GM12878 (cell line): Measurements from ENCODE around the gene DDX20. TPM values are rescaled to one million over a fixed set of nuclear protein-coding genes. Genes with fewer than 3 reads are reported as not detected.

Experiments
- ATAC-seq: fragments of 200-7000 bp; cut with Tn5 transposase; 3 replicates; pipeline ENCODE4 v1.9.1; 2020; ENCODE audit warnings: mild to moderate bottlenecking, moderate library complexity
- BruUV-seq: library from RNA; stranded (reverse); fragments of 400-500 nt; replicated peaks from 2 replicates; lab custom pipeline; 2021; lab: Mats Ljungman, UMichigan
- CTCF ChIA-PET: fragments of 300-600 bp; sonication (Branson Sonifier 250); formaldehyde crosslinking; extraction: SDS; loops from one replicate; lab custom pipeline; 2021; ENCODE audit warnings: inconsistent platforms; lab: Yijun Ruan, JAX
- POLR2A ChIA-PET: fragments of 350-600 bp; formaldehyde crosslinking; extraction: SDS; loops from one replicate; lab custom pipeline; 2021; ENCODE audit warnings: inconsistent platforms; lab: Charles Lee
- RAD21 ChIA-PET: fragments of 300-600 bp; sonication (Branson Sonifier 250); formaldehyde crosslinking; loops from one replicate; lab custom pipeline; 2023; ENCODE audit warnings: antibody characterized with exemption; ENCODE audit not compliant: unreplicated experiment; lab: Charles Lee
- SMC1A ChIA-PET: fragments of 300-600 bp; sonication (Branson Sonifier 250); formaldehyde crosslinking; loops from one replicate; lab custom pipeline; 2023; ENCODE audit not compliant: unreplicated experiment, uncharacterized antibody; lab: Charles Lee
- DNase-seq: peaks from one replicate; pipeline ENCODE4 v3.0.0-alpha.2; 2011; ENCODE audit warnings: low read depth, low spot score
- FAIRE-seq: peaks from 3 replicates; lab custom pipeline; 2011; peaks lifted over from hg19 to GRCh38; lab: Jason Lieb, UNC
- H2AFZ ChIP-seq: 2 replicates; pipeline ENCODE4 v1.6.0; 2011; ENCODE audit warnings: low read depth, low read length, control low read depth; ENCODE audit not compliant: control insufficient read depth
- H3K27ac ChIP-seq: 2 replicates; pipeline ENCODE4 v1.5.1; 2011; ENCODE audit warnings: control low read depth; ENCODE audit not compliant: control insufficient read depth, insufficient read depth
- H3K27me3 ChIP-seq, 2 experiments: replicated peaks in 1 of 2; 2 replicates each; pipeline versions ENCODE4 v1.6.0 to v1.6.1; 2011; ENCODE audit warnings: low read length in 1 of 2; ENCODE audit not compliant: control insufficient read depth in 2 of 2, insufficient read depth in 2 of 2
- H3K36me3 ChIP-seq, 2 experiments: 2 replicates each; pipeline ENCODE4 v1.5.1; 2011; ENCODE audit warnings: low read length in 1 of 2; ENCODE audit not compliant: control insufficient read depth in 2 of 2, insufficient read depth in 2 of 2
- H3K4me1 ChIP-seq: 2 replicates; pipeline ENCODE4 v1.6.1; 2011; ENCODE audit warnings: mild to moderate bottlenecking, low read length, moderate library complexity, mixed read lengths; ENCODE audit not compliant: control insufficient read depth, insufficient read depth
- H3K4me2 ChIP-seq: 2 replicates; pipeline ENCODE4 v1.6.0; 2011; ENCODE audit warnings: control low read depth; ENCODE audit not compliant: control insufficient read depth, insufficient read depth
- H3K4me3 ChIP-seq: fragments of 200-600 bp; sonication (generic); 2 replicates; pipeline ENCODE4 v1.5.1; 2016
- H3K79me2 ChIP-seq: 2 replicates; pipeline ENCODE4 v1.6.0; 2011; ENCODE audit warnings: low read length; ENCODE audit not compliant: control insufficient read depth, insufficient read depth
- H3K9ac ChIP-seq: 2 replicates; pipeline ENCODE4 v1.8.0; 2011; ENCODE audit warnings: low read length, control low read depth, mixed read lengths; ENCODE audit not compliant: control insufficient read depth, insufficient read depth
- H3K9me3 ChIP-seq: replicated peaks from 3 replicates; pipeline ENCODE4 v1.5.1; 2011; ENCODE audit warnings: mild to moderate bottlenecking, low read length; ENCODE audit not compliant: control insufficient read depth, insufficient read depth
- H4K20me1 ChIP-seq: 2 replicates; pipeline ENCODE4 v1.6.0; 2011; ENCODE audit not compliant: control insufficient read depth, insufficient read depth
- BACH1 ChIP-seq: fragments of 450-650 bp; IDR thresholded peaks from 2 replicates; pipeline ENCODE4 v1.6.1; 2017; ENCODE audit warnings: mild to moderate bottlenecking, borderline replicate concordance
- ETV6 ChIP-seq, 2 experiments: fragments of 450-650 bp in 1 of 2; IDR thresholded peaks in 1 of 2; conservative IDR thresholded peaks in 1 of 2; 2 replicates each; pipeline ENCODE4 v1.6.1; 2014; ENCODE audit warnings: antibody characterized with exemption in 1 of 2, borderline replicate concordance in 1 of 2, low read depth in 1 of 2, mild to moderate bottlenecking in 1 of 2, moderate library complexity in 1 of 2
- POLR2AphosphoS2 ChIP-seq: IDR thresholded peaks from 2 replicates; pipeline ENCODE4 v1.6.1; 2011; ENCODE audit warnings: low read depth, mild to moderate bottlenecking, low read length, improper control_type of control experiment, moderate library complexity
- RAD51 ChIP-seq: fragments of 450-650 bp; IDR thresholded peaks from 2 replicates; pipeline ENCODE4 v1.6.1; 2016; ENCODE audit warnings: moderate library complexity, mild to moderate bottlenecking, inconsistent platforms
- WGBS: methylation state at CpG from one replicate; pipeline ENCODE4 v1.1.6; 2016; ENCODE audit warnings: low lambda C conversion rate; ENCODE audit not compliant: insufficient replicate concordance, insufficient coverage; ENCODE audit errors: missing lambda C conversion rate; 5-methylcytosine and 5-hydroxymethylcytosine counted together
- in situ Hi-C: fragments of 300-500 bp; cut with MboI; formaldehyde crosslinking; loops from 9 replicates; pipeline ENCODE4 v1.14.3; 2018; ENCODE audit warnings: mixed read lengths
- intact Hi-C: fragments of 100-400 bp; cut with micrococcal nuclease; formaldehyde crosslinking; loops from one replicate; pipeline ENCODE4 v1.14.2; 2022; ENCODE audit not compliant: unreplicated experiment
- polyA plus RNA-seq, 11 experiments: library from polyadenylated mRNA; depleted of rRNA in 4 of 11; unstranded in 6 of 11; stranded (reverse) in 5 of 11; fragments of >200 nt; fragmentation: Nextera tagmentation in 4 of 11; fragmentation: Illumina TruSeq in 1 of 11; extraction: Ambion mirVana in 4 of 11; extraction: Trizol in 1 of 11; gene quantifications; 1 replicate in 1 of 11; 2 replicates in 10 of 11; pipeline versions ENCODE4 v1.2.1 to v1.2.3, GENCODE V29; 2011 to 2016; ENCODE audit warnings: inconsistent platforms in 2 of 11, missing spikeins in 2 of 11, low read depth in 1 of 11
- total RNA-seq, 4 experiments: library from RNA; depleted of rRNA in 3 of 4; stranded (reverse); fragments of >200 nt in 3 of 4; fragmentation: Illumina TruSeq in 1 of 4; extraction: Trizol in 1 of 4; gene quantifications; 2 replicates each; pipeline versions ENCODE4 v1.2.1 to v1.2.3, GENCODE V29; 2013 to 2021

The DDX20 gene
- total and polyA plus RNA-seq, 10 of the 15 experiments (the other 5 are each of a cell fraction or from before 2014, with no cell fraction given) = 7.2 to 30.6 (median 25.1) TPM

GRCh38 chr1:111720977-111721786 is 34.5 kb upstream of the DDX20 start:
- Histone ChIP-seq H3K4me3 (no peak overlapping the region), H4K20me1 (no peaks in the 10 kb centered on the region), H3K4me2 (no peak overlapping the region), H3K79me2 (no peaks in the 10 kb centered on the region), H3K27me3 (no peaks in the 10 kb centered on the region), H3K9ac (no peak overlapping the region), H2AFZ (no peak overlapping the region), H3K36me3 (peaks cover 3% of the 10 kb centered on the region in 2 experiments), H3K4me1 (no peaks in the 10 kb centered on the region), H3K9me3 (no peaks in the 10 kb centered on the region), H3K27ac (no peak overlapping the region)
- SMC1A ChIA-PET = interaction anchor here (0.7 kb wide), 1 partner anchor 214 kb away, joined by 4 read pairs; no protein-coding TSS in a partner anchor
- intact Hi-C loops = no loop called here
- BruUV-seq = no TSS peak
- FAIRE-seq (no peak), DNase-seq (no peak), ATAC-seq (no peak)
- in situ Hi-C loops = no loop called here
- WGBS = 81% methylated on average over 10 of the region's 10 CpGs
- TF ChIP-seq POLR2AphosphoS2 (0 out of 2 replicates have a peak, but pooled peaks have one; percentile 7), RAD51 (no peak), ETV6 (conservative IDR thresholded peaks at IDR 0.05 in 1 of 2, IDR thresholded peaks at IDR 0.05 in 1 of 2; ENCODE audit: borderline replicate concordance in 1 of 2, low read depth in 1 of 2) (no peak), BACH1 (no peak)
- POLR2A ChIA-PET = no interaction called here
- CTCF ChIA-PET = interaction anchor here (1.2 kb wide), 1 partner anchor 213 kb away, joined by 4 read pairs; no protein-coding TSS in a partner anchor
- RAD21 ChIA-PET = no interaction called here
